Measurements from ENCODE around the gene DCAF5.

DCAF5 gene

DNA sequence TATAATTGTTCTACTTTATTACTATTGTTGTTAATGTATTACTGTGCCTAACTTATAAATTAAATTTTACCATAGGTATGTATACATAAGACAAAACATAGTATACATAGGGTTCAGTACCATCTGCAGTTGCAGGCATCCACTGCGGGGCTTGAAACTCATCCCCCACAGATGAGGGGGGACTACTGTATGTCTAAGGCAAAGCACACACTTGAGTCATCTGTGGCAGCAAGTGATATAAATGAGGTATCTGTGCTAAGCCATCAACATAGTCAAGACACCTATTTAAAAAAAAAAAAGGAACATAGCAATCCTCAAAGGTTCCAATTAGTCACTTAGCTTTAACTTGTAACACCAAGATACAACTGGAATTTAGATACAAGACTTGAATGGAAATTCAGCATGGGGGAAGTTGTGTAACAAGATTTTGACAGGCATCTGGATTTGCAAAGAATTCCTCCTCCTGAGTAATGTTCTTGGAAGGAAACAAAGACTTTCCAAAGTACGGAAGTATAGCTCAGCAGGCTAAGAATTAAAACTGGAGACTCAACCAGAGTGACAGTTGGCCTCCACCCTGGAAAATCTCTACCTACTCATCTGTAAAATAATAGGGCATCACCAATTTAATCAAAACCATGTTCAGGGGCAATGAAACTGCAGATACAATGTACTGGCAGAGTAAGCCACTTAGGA is 14.9 kb downstream of the DCAF5 start:
- TF ChIP-seq, protein P1, sequence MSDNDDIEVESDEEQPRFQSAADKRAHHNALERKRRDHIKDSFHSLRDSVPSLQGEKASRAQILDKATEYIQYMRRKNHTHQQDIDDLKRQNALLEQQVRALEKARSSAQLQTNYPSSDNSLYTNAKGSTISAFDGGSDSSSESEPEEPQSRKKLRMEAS (IDR thresholded peaks at IDR 0.05; ENCODE audit: low read depth, low read length) = no peak
- no peak for TF ChIP-seq MYC (IDR thresholded peaks at IDR 0.05; ENCODE audit: low read depth, low read length)
- TF ChIP-seq POLR2A (IDR thresholded peaks at IDR 0.05; ENCODE audit: extremely low read depth, insufficient read length) = no peak
- TF ChIP-seq, protein P2, sequence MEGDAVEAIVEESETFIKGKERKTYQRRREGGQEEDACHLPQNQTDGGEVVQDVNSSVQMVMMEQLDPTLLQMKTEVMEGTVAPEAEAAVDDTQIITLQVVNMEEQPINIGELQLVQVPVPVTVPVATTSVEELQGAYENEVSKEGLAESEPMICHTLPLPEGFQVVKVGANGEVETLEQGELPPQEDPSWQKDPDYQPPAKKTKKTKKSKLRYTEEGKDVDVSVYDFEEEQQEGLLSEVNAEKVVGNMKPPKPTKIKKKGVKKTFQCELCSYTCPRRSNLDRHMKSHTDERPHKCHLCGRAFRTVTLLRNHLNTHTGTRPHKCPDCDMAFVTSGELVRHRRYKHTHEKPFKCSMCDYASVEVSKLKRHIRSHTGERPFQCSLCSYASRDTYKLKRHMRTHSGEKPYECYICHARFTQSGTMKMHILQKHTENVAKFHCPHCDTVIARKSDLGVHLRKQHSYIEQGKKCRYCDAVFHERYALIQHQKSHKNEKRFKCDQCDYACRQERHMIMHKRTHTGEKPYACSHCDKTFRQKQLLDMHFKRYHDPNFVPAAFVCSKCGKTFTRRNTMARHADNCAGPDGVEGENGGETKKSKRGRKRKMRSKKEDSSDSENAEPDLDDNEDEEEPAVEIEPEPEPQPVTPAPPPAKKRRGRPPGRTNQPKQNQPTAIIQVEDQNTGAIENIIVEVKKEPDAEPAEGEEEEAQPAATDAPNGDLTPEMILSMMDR (IDR thresholded peaks at IDR 0.05; ENCODE audit: low read depth, low read length) = no peak
- DNase-seq (ENCODE audit: low read depth) = no peak
- no peak overlapping the region for H3K4me3 ChIP-seq (ENCODE audit: low read depth, low read length)

DNA sequence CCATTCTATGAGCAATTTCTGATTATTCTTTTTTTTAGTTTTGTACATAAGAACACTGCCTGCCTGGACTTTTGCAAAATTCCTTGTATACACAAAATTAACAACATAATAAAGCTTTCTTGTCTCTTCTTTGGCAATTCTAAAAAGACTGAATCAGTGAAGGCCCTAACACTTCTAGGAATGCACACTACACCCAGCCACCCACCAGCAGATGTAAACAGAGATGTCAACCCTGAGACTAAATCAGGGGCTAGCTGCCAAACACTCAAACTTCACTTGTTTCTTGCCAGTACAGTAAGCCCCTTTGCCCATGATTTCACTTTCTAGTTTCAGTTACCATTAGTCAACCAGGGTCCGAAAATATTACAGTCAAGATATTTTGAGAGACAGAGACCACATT is 15.5 kb downstream of the DCAF5 start:
- DNase-seq (ENCODE audit: low read depth) = no peak
- TF ChIP-seq POLR2A (IDR thresholded peaks at IDR 0.05; ENCODE audit: extremely low read depth, insufficient read length) = no peak
- no peak for TF ChIP-seq MYC (IDR thresholded peaks at IDR 0.05; ENCODE audit: low read depth, low read length)
- TF ChIP-seq, protein P2 (IDR thresholded peaks at IDR 0.05; ENCODE audit: low read depth, low read length) = no peak
- TF ChIP-seq, protein P1 (IDR thresholded peaks at IDR 0.05; ENCODE audit: low read depth, low read length) = no peak
- no peak overlapping the region for H3K4me3 ChIP-seq (ENCODE audit: low read depth, low read length)

DNA sequence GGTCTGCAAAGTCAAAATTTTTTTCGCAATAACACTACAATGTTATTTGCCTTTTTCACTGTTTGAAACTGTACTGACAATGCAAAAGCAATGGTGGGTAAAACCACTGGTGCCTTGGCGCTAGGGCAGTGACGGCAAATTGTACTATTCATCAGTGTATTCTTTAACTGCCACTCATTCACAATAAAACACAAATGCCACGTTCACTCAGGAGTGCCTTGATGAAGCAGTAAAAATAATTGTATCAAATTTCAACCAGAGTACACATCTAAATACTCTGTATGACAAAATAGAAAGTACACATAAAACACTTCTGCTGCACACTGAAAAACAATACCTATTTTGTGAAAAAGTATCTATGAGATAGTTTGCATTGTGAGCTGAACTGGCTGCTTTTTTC is 17.8 kb downstream of the DCAF5 start:
- TF ChIP-seq MYC (IDR thresholded peaks at IDR 0.05; ENCODE audit: low read depth, low read length) (no peak), POLR2A (IDR thresholded peaks at IDR 0.05; ENCODE audit: extremely low read depth, insufficient read length) (no peak)
- TF ChIP-seq, protein P1 (IDR thresholded peaks at IDR 0.05; ENCODE audit: low read depth, low read length) = no peak
- TF ChIP-seq, protein P2 (IDR thresholded peaks at IDR 0.05; ENCODE audit: low read depth, low read length) = no peak
- H3K4me3 ChIP-seq (ENCODE audit: low read depth, low read length) = no peak overlapping the region
- DNase-seq (ENCODE audit: low read depth) = no peak

DNA sequence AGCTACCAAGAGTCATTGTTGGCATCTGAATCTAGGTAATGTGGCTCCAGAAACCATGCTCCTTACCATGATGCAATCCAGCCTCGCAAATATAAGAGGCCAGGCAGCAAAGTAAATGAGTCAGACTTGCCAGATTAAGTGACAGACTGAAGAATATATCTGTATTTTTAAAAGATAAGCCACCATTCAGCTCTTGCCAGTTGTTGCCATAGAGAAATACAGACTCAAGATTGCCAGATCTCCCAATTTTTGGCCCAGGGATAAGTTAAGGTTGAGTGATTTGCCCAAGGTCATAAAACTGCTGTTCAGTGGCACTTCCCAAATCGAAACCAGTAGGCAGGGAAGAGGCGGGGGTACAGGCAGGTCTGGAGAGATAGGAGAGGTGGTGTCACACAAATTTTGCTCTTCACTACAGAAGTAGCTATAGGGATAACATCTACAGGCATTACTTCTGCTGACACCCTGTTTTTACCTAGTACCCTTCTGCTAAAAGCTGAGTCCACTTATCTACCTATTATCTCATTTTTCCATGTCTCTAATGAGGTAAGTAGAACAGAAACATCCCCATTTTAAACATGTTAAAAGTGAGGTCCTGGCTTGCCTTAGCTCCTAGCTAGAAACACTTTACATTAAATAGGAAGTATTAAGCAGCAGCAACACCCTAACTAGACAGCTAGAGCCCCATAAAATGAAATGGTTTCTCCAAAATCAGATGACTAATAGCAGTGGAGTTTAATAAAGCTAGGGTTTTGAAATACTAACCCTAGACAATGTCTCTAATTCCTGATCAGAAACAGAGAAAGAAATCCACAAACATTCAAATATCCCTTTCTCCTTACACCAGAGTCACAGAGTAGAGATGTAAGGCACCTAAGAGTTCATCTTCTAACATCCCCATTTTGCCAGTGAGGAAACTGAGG is 19.5 kb downstream of the DCAF5 start:
- DNase-seq (ENCODE audit: low read depth) = peak; percentile 70
- no peak overlapping the region for H3K4me3 ChIP-seq (ENCODE audit: low read depth, low read length)
- TF ChIP-seq, protein P1 (IDR thresholded peaks at IDR 0.05; ENCODE audit: low read depth, low read length) = no peak
- TF ChIP-seq POLR2A (IDR thresholded peaks at IDR 0.05; ENCODE audit: extremely low read depth, insufficient read length) (no peak), MYC (IDR thresholded peaks at IDR 0.05; ENCODE audit: low read depth, low read length) (no peak)
- TF ChIP-seq, protein P2 (IDR thresholded peaks at IDR 0.05; ENCODE audit: low read depth, low read length) = no peak

DNA sequence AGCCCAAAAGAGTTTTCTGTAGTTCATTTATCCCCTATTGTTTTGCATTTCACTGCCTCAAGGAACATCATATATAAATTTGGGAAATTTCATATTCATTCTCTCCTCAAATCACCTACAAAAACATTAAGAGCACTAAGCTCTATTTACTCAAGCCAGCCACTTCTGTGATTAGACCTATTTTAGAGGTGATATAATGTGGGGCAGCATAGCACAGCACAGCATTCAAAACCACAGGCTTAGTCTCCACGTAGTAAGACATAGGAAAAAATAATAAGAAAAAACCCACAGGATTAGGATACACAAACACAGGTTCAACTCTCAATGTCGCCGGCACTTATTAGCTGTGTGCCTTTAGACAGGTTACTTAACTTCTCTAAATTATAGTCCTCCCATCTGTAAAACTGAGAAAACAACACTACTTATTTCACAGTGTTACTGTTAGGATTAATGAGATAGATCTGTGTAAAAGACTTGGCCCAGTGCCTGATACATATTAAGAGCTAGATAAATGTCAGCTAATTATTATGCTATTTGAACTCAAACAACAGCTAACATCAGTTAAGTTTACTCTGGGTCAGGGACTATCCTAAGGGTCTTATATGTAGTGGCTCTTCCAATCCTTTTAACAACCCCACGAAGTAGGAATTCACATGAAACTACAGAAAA is 20.3 kb downstream of the DCAF5 start:
- H3K4me3 ChIP-seq (ENCODE audit: low read depth, low read length) = no peak overlapping the region
- DNase-seq (ENCODE audit: low read depth) = no peak
- TF ChIP-seq, protein P1 (IDR thresholded peaks at IDR 0.05; ENCODE audit: low read depth, low read length) = no peak
- TF ChIP-seq, protein P2 (IDR thresholded peaks at IDR 0.05; ENCODE audit: low read depth, low read length) = no peak
- no peak for TF ChIP-seq POLR2A (IDR thresholded peaks at IDR 0.05; ENCODE audit: extremely low read depth, insufficient read length)
- TF ChIP-seq MYC (IDR thresholded peaks at IDR 0.05; ENCODE audit: low read depth, low read length) = no peak

Data from NB4 (cell line).